ENCODE measurements around the gene SLC39A7. TPM values are rescaled to one million over a fixed set of nuclear protein-coding genes. Genes with fewer than 3 reads are reported as not detected.

SLC39A7 gene
- total and polyA plus RNA-seq, 2 of the 13 experiments (the other 11 are each of a cell fraction or from before 2014, with no cell fraction given), result 142 to 229 TPM

- CTCF ChIA-PET (ENCODE audit: low intra/inter-chr PET ratio, low total read pairs), result no interaction called here
- FAIRE-seq, result no peak
Observed at GRCh38 chr6:33166811-33167210, 33.9 kb upstream of the SLC39A7 start.

More at GRCh38 chr6:33166811-33167210, 33.9 kb upstream of the SLC39A7 start:
- no peak for ATAC-seq
- peaks cover 14% of the 10 kb centered on the region for H3K4me1 ChIP-seq (ENCODE audit: insufficient read depth, low read length)
- TF ChIP-seq AHDC1 (CRISPR knock-in tag; IDR thresholded peaks at IDR 0.05; ENCODE audit: borderline replicate concordance), result no peak
- no peak for TF ChIP-seq PCBP2 (optimal IDR thresholded peaks at IDR 0.05; ENCODE audit: low read depth, low read length, poor library complexity, severe bottlenecking)
- TF ChIP-seq GRHL1 (CRISPR knock-in tag; conservative IDR thresholded peaks at IDR 0.05), result no peak
- TF ChIP-seq SRSF1 (optimal IDR thresholded peaks at IDR 0.05; ENCODE audit: low read depth, low read length), result no peak
- no peak for TF ChIP-seq MAF1 (CRISPR knock-in tag; IDR thresholded peaks at IDR 0.05; ENCODE audit: borderline replicate concordance)
- no peak for TF ChIP-seq MLLT10 (CRISPR knock-in tag; IDR thresholded peaks at IDR 0.05)
- no peak for TF ChIP-seq ZNF460 (CRISPR knock-in tag; IDR thresholded peaks at IDR 0.05; ENCODE audit: borderline replicate concordance)
- H3K79me2 ChIP-seq (ENCODE audit: insufficient read depth, low read length), result no peaks in the 10 kb centered on the region
- H3K27me3 ChIP-seq (ENCODE audit: control insufficient read depth in 1 of 2, insufficient read depth in 2 of 2, low read length in 2 of 2), result peaks cover 4 to 15% of the 10 kb centered on the region in 2 experiments; a peak in 3 of 5 replicates
- no peaks in the 10 kb centered on the region for H4K20me1 ChIP-seq (ENCODE audit: insufficient read depth, low read length)
- no TSS peak for BruUV-seq (replicated peaks)
- no peak overlapping the region for H2AFZ ChIP-seq (ENCODE audit: low read length)
- no peak overlapping the region for H3K27ac ChIP-seq (ENCODE audit: extremely low read length, insufficient read depth, low read length)
- H3K36me3 ChIP-seq (replicated peaks in 1 of 2; ENCODE audit: control insufficient read depth in 1 of 2, insufficient read depth in 2 of 2, low read length in 2 of 2), result no peaks in the 10 kb centered on the region
- POLR2A ChIA-PET, result no interaction called here
- no peak for DNase-seq (ENCODE audit: low spot score)
- WGBS (ENCODE audit: low lambda C conversion rate), result 31% methylated on average over 6 of the region's 7 CpGs
- H3K4me3 ChIP-seq (replicated peaks in 1 of 3; ENCODE audit: insufficient read depth in 1 of 3, low read depth in 2 of 3, low read length in 3 of 3), result no peak overlapping the region
- no peak overlapping the region for H3K4me2 ChIP-seq (ENCODE audit: low read depth, low read length)
- H3K9ac ChIP-seq (ENCODE audit: insufficient read depth, low read depth, low read length), result no peak overlapping the region
- intact Hi-C loops (cut with micrococcal nuclease; ENCODE audit: unreplicated experiment), result no loop called here
- no peaks in the 10 kb centered on the region for H3K9me3 ChIP-seq (ENCODE audit: low read length)
- in situ Hi-C loops (cut with HindIII; ENCODE audit: extremely low pct_ligation_motif_present, low pct_unique_long_range_greater_than_20kb), result loop anchor here (10.0 kb wide), 1 partner anchor 152 kb away; no protein-coding TSS in a partner anchor
